ENCODE data around the gene CD58.
"Not testable (repeated sequence)": the region's sequence is repeated elsewhere in the genome, so short reads cannot be mapped to it uniquely, and the experiment has no call there.

CD58 gene

DNA sequence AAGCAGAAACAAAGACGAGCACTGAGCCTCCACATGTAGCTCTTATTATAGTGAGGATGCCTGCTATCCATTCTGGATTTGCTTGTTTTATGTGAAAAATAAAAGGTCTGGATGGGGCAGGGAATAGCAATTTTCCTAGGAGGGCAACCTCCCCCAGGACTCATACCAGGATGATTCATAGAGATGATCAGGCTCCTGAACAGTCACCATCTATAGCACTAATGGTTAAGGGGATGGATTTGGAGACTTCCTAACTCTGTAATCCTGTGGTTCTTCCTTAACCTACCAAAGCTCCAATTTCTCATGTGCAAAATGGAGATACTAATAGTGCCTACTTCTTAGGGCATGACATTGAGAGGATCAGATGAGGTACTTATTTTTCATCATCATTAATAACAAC, 34.5 kb upstream of the CD58 start:
- Histone ChIP-seq H3K27ac (ENCODE audit: low read depth, low read length) (no peak overlapping the region), H3K4me1 (ENCODE audit: control insufficient read depth in 5 of 5, insufficient read depth in 5 of 5, low read length in 5 of 5) (no peaks in the 10 kb centered on the region), H3K4me3 (ENCODE audit: low read depth in 1 of 5, low read length in 5 of 5) (no peak overlapping the region), H3K9me3 (ENCODE audit: control insufficient read depth in 5 of 5, low read length in 5 of 5) (no peaks in the 10 kb centered on the region), H3K9ac (ENCODE audit: low read length in 5 of 5) (no peak overlapping the region), H3K27me3 (ENCODE audit: control insufficient read depth in 5 of 5, insufficient read depth in 4 of 5, low read length in 5 of 5) (no peaks in the 10 kb centered on the region), H3K36me3 (ENCODE audit: control insufficient read depth in 5 of 5, insufficient read depth in 5 of 5, low read length in 5 of 5) (no peaks in the 10 kb centered on the region)

DNA sequence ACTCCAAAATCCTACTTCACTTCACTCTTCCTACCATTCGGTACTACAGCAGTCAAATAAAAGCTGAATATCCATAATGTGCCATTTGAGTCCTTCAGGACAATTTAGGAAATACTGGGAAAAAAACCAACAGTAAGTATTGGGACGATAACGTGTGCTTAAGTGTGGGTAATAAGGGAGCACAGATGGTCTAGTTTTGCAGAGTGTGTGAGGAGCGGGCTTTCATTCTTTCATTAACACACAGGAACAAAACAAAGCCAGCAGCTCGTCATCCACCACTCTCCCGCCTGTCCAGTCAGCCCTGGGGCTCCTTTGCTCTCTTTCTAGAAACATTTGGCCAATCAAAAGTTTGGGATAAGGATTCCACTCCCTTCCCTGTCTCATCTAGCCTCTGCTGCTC, 33.6 kb upstream of the CD58 start:
- not testable (repeated sequence) for H3K27me3 ChIP-seq (ENCODE audit: control insufficient read depth in 5 of 5, insufficient read depth in 4 of 5, low read length in 5 of 5); H3K9me3 ChIP-seq (ENCODE audit: control insufficient read depth in 5 of 5, low read length in 5 of 5); H3K36me3 ChIP-seq (ENCODE audit: control insufficient read depth in 5 of 5, insufficient read depth in 5 of 5, low read length in 5 of 5); H3K9ac ChIP-seq (ENCODE audit: low read length in 5 of 5); H3K27ac ChIP-seq (ENCODE audit: low read depth, low read length); H3K4me3 ChIP-seq (ENCODE audit: low read depth in 1 of 5, low read length in 5 of 5); H3K4me1 ChIP-seq (ENCODE audit: control insufficient read depth in 5 of 5, insufficient read depth in 5 of 5, low read length in 5 of 5)

DNA sequence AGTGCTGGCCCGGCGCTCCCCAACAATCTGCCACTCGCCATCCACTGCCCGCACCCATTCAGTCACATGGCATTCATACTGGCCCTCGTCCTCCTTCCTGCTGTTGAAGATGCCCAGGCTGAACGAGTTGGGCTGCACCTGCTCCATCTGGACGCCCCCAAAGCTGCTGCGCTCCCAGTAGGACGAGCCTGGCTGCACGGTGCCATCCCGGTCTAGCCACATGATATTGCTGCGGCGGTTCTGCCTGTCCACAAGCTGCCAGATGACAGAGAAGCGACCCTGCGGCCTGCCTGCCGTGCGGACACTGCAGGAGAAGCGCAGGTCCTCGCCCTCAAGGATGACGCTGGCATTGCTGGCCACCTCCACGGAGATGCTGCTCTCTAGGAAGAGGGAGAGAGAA, 32.8 kb upstream of the CD58 start:
- not testable (repeated sequence) for H3K27me3 ChIP-seq (ENCODE audit: control insufficient read depth in 5 of 5, insufficient read depth in 4 of 5, low read length in 5 of 5); H3K4me1 ChIP-seq (ENCODE audit: control insufficient read depth in 5 of 5, insufficient read depth in 5 of 5, low read length in 5 of 5); H3K27ac ChIP-seq (ENCODE audit: low read depth, low read length); H3K4me3 ChIP-seq (ENCODE audit: low read depth in 1 of 5, low read length in 5 of 5); H3K9me3 ChIP-seq (ENCODE audit: control insufficient read depth in 5 of 5, low read length in 5 of 5); H3K9ac ChIP-seq (ENCODE audit: low read length in 5 of 5); H3K36me3 ChIP-seq (ENCODE audit: control insufficient read depth in 5 of 5, insufficient read depth in 5 of 5, low read length in 5 of 5)

DNA sequence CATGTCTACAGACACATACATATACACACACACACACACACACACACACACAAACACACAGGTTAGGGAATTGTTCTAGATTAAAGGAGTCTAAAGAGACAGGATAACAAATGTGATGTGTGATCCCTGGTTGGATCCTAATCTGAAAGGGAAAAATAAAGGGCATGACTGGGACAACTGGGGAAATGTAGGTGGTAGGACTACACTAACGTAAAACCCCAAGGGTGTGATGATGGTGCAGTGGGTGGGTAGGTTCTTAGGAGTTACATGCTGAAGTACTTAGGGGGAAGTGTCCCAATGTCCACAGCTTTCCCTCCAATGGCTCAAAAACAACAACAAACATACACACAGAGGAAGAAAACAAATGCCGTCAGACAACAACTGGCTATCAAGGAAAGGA, 28.5 kb upstream of the CD58 start:
- H3K9me3 ChIP-seq (ENCODE audit: control insufficient read depth in 5 of 5, low read length in 5 of 5); H3K9ac ChIP-seq (ENCODE audit: low read length in 5 of 5); H3K4me1 ChIP-seq (ENCODE audit: control insufficient read depth in 5 of 5, insufficient read depth in 5 of 5, low read length in 5 of 5); H3K36me3 ChIP-seq (ENCODE audit: control insufficient read depth in 5 of 5, insufficient read depth in 5 of 5, low read length in 5 of 5); H3K27ac ChIP-seq (ENCODE audit: low read depth, low read length); H3K4me3 ChIP-seq (ENCODE audit: low read depth in 1 of 5, low read length in 5 of 5); H3K27me3 ChIP-seq (ENCODE audit: control insufficient read depth in 5 of 5, insufficient read depth in 4 of 5, low read length in 5 of 5): not testable (repeated sequence)

DNA sequence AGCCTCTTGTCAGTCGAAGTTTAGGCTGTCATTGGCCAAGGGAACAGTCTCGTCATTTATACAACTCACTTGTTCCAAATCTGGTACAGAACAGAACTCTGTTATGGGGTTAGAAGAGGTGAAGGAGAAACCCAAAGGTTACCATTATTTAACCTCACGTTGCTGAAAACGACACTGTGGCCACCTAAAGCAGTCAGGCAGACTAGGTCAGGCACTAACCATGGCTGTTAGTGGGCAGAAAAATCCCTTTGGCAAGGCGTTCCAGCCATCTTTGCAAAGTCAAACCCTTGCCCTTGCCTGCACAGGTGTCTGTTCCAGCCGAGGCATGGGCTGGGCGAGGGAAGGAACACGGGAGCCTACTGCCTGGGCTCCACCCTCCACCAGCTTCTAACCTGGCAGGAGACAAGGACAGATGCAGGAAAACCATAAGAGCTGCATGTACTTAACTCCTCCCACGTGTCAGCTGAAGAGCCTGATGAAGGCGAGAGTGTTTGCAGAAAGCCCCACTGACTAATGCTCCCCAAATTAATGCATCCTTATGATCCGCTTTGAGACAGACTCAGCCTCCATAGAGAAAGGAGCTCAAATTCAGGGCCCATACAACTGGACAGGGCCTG, 27.7 kb upstream of the CD58 start:
- not testable (repeated sequence) for H3K9ac ChIP-seq (ENCODE audit: low read length in 5 of 5); H3K4me1 ChIP-seq (ENCODE audit: control insufficient read depth in 5 of 5, insufficient read depth in 5 of 5, low read length in 5 of 5); H3K27me3 ChIP-seq (ENCODE audit: control insufficient read depth in 5 of 5, insufficient read depth in 4 of 5, low read length in 5 of 5); H3K36me3 ChIP-seq (ENCODE audit: control insufficient read depth in 5 of 5, insufficient read depth in 5 of 5, low read length in 5 of 5); H3K27ac ChIP-seq (ENCODE audit: low read depth, low read length); H3K4me3 ChIP-seq (ENCODE audit: low read depth in 1 of 5, low read length in 5 of 5); H3K9me3 ChIP-seq (ENCODE audit: control insufficient read depth in 5 of 5, low read length in 5 of 5)

DNA sequence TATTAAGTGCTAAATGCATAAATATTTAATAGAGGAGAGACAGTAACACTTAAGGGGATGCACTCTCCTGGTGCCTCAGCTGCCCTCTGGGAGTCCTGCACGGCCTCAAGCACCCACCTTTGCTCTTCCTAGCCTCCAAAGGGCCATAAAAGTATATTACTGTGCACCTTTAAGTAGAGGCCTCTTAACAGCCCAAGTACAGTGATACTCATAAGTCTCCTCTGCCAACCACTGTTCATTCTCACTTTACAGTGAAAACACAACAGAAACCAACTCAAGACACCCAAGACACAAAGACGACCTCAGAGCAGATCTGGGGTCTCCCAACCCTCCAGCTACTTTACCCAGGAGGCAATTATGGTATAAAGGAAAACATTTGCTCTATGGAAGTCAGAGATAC, 26.6 kb upstream of the CD58 start:
- not testable (repeated sequence) for H3K9me3 ChIP-seq (ENCODE audit: control insufficient read depth in 5 of 5, low read length in 5 of 5); H3K27ac ChIP-seq (ENCODE audit: low read depth, low read length)

DNA sequence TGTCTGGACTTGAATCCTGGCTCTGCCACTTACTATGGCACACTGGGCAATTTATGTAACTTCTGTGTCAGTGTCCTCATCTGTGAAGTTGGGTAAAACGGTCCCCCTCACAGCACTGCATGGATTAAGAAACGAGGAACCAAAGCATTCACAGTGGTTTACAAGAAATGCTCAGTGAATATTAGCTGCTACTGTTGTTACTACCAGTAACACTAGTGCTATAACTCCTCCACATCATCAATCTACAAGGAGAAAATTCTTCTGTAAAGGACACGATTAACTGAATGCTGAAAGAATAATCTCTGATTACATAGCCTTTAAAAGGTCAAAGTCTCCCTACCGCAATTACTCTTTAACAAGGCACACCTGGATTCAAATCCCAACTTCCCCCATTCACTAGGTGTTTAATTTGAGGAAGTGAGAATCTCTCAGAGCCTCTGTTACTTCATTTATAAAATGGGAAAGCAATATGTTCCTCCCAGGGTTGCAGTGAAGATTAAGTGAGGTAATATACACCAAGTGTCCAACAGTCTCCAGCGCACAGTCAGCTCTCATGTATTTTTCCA, 26.0 kb upstream of the CD58 start:
- H3K27me3 ChIP-seq (ENCODE audit: control insufficient read depth in 5 of 5, insufficient read depth in 4 of 5, low read length in 5 of 5); H3K27ac ChIP-seq (ENCODE audit: low read depth, low read length); H3K4me1 ChIP-seq (ENCODE audit: control insufficient read depth in 5 of 5, insufficient read depth in 5 of 5, low read length in 5 of 5); H3K9ac ChIP-seq (ENCODE audit: low read length in 5 of 5); H3K36me3 ChIP-seq (ENCODE audit: control insufficient read depth in 5 of 5, insufficient read depth in 5 of 5, low read length in 5 of 5); H3K4me3 ChIP-seq (ENCODE audit: low read depth in 1 of 5, low read length in 5 of 5); H3K9me3 ChIP-seq (ENCODE audit: control insufficient read depth in 5 of 5, low read length in 5 of 5): not testable (repeated sequence)

More for the DNA sequence above, 26.6 kb upstream of the CD58 start:
- H3K36me3 ChIP-seq (ENCODE audit: control insufficient read depth in 5 of 5, insufficient read depth in 5 of 5, low read length in 5 of 5); H3K4me1 ChIP-seq (ENCODE audit: control insufficient read depth in 5 of 5, insufficient read depth in 5 of 5, low read length in 5 of 5); H3K9ac ChIP-seq (ENCODE audit: low read length in 5 of 5); H3K27me3 ChIP-seq (ENCODE audit: control insufficient read depth in 5 of 5, insufficient read depth in 4 of 5, low read length in 5 of 5); H3K4me3 ChIP-seq (ENCODE audit: low read depth in 1 of 5, low read length in 5 of 5): not testable (repeated sequence)

DNA sequence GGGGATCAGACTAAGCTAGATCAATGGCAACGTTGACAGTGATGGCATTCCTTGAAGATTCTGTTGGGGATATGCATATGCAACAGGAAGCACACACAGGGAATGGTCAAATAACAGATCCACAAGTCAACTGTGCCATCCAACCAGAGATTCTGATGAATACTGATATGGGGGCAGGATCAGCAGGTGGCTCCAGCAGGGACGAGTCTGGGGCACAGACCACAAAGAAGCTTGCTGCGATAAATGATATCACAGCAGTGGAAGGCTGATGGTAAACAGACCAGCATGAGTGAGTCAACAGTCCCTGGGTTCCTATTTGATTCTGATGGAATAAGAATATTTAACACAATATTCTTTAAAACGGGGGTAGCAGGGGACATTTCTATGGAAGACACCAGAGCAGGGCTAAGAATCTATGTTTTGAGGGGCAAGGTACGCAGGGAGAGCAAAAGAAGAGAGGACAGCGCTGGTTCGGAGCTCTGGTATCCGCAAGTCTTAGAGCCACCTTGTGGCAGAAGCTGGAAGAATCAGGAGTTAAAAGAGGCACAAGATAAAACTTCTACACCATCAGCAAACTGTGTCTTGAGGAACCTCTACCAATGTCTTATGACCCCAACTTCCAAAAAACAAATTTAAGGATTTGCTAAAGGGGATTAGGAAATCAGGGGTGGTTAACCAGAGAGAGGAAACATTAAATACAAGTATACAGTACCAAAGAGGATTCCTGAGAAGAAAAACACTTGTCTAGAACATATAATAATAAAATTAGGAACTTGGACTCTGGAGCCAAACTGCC, 25.3 kb upstream of the CD58 start:
- not testable (repeated sequence) for H3K36me3 ChIP-seq (ENCODE audit: control insufficient read depth in 5 of 5, insufficient read depth in 5 of 5, low read length in 5 of 5); H3K4me1 ChIP-seq (ENCODE audit: control insufficient read depth in 5 of 5, insufficient read depth in 5 of 5, low read length in 5 of 5); H3K9ac ChIP-seq (ENCODE audit: low read length in 5 of 5); H3K27ac ChIP-seq (ENCODE audit: low read depth, low read length); H3K9me3 ChIP-seq (ENCODE audit: control insufficient read depth in 5 of 5, low read length in 5 of 5); H3K27me3 ChIP-seq (ENCODE audit: control insufficient read depth in 5 of 5, insufficient read depth in 4 of 5, low read length in 5 of 5)
- peak overlapping the region in 1 of 5 donors; percentile 22 for H3K4me3 ChIP-seq (ENCODE audit: low read depth in 1 of 5, low read length in 5 of 5)

DNA sequence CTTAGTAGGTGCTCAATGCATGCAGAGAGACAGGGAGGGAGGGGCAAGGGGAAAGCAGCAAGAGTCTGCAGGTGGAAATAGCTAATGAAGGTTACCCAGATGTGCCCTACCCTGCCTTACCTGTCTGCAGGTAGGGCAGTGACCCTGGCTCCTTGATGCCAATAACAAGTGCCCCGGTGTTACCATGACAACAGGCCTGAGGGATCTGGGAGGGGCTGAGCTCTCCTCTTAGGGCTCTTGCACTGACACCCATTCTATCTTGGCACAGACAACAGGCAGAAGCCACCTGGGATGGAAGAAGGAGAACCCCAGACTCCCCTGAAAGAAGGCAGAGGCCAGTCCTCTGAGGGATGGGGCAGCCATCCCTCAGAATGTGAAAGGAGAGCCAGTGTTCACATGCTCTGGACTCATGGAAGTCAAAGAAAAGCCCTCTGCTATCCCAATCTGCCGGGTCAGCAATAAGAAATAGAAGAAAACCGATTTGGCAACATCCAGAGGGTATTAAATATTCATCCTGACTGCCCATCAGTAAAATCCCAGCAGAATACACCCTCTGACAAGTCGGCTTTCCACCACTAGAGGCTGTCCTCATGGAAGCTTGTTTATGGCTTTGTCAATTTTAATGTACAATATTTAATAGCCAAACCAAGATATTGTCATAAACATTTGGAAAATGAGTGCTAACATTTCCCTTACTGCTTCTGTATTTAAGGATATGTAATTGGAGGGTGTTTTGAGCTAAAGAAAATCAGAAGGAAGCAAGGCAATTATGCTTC, 24.4 kb upstream of the CD58 start:
- not testable (repeated sequence) for H3K27ac ChIP-seq (ENCODE audit: low read depth, low read length); H3K36me3 ChIP-seq (ENCODE audit: control insufficient read depth in 5 of 5, insufficient read depth in 5 of 5, low read length in 5 of 5)

DNA sequence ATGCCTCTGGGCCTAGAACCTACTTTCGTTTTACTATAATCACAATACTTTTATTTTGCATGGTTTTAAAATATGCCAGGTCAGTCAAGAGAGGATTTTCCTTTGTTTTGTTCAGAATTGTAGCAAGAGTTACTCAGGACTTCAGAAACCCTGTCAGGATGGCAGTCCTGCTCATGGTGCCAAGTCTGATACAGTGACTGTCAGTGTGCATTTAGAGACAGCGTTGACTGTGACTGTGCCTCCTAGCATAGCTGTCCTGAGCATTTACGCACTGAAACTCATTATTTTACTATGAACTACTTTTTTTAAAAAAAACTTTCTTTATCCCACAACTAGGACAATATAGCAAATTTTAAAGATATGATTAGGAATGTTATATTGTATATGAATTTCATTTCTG, 23.2 kb upstream of the CD58 start:
- not testable (repeated sequence) for H3K4me3 ChIP-seq (ENCODE audit: low read depth in 1 of 5, low read length in 5 of 5); H3K27me3 ChIP-seq (ENCODE audit: control insufficient read depth in 5 of 5, insufficient read depth in 4 of 5, low read length in 5 of 5); H3K27ac ChIP-seq (ENCODE audit: low read depth, low read length); H3K36me3 ChIP-seq (ENCODE audit: control insufficient read depth in 5 of 5, insufficient read depth in 5 of 5, low read length in 5 of 5); H3K4me1 ChIP-seq (ENCODE audit: control insufficient read depth in 5 of 5, insufficient read depth in 5 of 5, low read length in 5 of 5); H3K9ac ChIP-seq (ENCODE audit: low read length in 5 of 5); H3K9me3 ChIP-seq (ENCODE audit: control insufficient read depth in 5 of 5, low read length in 5 of 5)

More for the DNA sequence above, 24.4 kb upstream of the CD58 start:
- H3K9ac ChIP-seq (ENCODE audit: low read length in 5 of 5); H3K27me3 ChIP-seq (ENCODE audit: control insufficient read depth in 5 of 5, insufficient read depth in 4 of 5, low read length in 5 of 5); H3K4me1 ChIP-seq (ENCODE audit: control insufficient read depth in 5 of 5, insufficient read depth in 5 of 5, low read length in 5 of 5); H3K9me3 ChIP-seq (ENCODE audit: control insufficient read depth in 5 of 5, low read length in 5 of 5); H3K4me3 ChIP-seq (ENCODE audit: low read depth in 1 of 5, low read length in 5 of 5): not testable (repeated sequence)
